Activated gamma-delta T cell treated with anti-CD3 and anti-CD28 coated beads, Interleukin-2, amount 50 U/mL, for 16 hours (primary cell): ENCODE data around the gene RHOG.

Experiments
- DNase-seq: peaks from one replicate; pipeline ENCODE4 v3.0.0-alpha.2; 2020; ENCODE audit warnings: low read depth

RHOG gene

DNA sequence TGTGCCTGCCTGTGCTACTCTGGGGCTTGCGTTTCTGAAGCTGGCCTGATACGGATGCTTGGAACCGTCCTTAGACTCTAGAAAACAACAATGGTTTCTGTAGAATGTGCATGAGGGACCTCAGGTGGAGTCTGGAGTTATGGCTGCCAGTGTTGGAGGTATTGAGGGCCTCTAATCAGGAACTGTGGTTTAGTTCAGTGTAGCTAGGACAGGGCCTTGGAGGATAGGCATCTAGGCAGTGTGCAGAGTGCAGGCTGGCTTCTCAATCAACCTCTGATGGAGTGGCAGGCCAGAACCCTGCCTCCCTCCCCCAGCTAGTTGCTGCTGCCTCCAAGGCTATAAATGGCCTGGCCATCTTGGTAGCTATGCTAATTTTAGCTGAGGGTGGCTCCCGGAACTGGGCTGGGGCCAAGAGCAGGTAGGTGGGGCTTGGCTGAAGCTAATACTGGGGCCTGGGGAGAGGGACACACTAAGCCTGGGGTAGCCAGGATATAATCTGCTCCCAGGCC lies 18.7 kb upstream of the RHOG start:
- no peak for DNase-seq

DNA sequence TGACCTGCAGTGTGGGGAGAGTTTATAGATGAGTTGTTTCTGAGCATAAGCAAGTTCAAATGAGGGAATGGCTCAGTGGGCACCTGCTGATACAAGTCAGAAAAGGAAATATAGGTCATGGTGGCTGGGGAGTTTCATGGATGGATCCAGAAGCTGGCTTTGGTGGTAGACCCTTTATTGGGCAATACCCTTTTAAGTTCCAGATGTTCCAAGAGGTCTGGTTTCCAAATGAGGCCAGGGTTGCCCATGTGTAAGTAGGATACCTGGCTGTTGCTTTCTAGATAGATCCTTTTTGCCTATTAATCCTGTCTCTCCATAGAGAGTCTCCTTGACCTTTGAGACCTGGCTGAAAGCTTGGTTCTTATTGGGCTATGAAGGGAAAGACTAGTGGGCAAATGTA lies 16.9 kb upstream of the RHOG start:
- no peak for DNase-seq

GRCh38 chr11:3856856-3857553 lies 16.2 kb upstream of the RHOG start:
- DNase-seq = no peak

DNA sequence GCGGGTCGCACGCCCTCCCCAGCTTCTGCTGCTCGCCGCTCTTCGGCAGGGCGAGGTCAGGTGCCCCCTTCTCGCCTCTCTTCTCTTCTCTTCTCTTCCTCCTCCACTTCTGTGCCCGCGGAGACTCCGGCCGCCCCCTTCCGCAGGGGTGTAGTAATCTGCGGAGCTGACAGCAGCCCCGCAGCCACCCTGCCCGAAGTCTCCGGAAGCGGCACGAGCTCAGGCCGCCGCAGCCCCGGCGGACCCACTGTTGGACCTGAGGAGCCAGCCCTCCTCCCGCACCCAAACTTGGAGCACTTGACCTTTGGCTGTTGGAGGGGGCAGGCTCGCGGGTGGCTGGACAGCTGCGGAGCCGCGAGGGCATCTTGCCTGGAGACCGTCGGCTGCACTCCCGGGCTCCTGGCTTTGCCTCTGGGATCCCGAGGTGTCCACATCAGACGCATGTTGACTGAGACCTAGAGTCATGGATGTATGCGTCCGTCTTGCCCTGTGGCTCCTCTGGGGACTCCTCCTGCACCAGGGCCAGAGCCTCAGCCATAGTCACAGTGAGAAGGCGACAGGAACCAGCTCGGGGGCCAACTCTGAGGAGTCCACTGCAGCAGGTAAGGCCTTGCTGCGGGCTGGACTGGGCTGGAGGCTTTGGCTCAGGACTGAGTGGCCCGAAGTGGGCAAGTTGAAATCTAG lies 15.2 kb upstream of the RHOG start:
- peak; percentile 25 for DNase-seq

DNA sequence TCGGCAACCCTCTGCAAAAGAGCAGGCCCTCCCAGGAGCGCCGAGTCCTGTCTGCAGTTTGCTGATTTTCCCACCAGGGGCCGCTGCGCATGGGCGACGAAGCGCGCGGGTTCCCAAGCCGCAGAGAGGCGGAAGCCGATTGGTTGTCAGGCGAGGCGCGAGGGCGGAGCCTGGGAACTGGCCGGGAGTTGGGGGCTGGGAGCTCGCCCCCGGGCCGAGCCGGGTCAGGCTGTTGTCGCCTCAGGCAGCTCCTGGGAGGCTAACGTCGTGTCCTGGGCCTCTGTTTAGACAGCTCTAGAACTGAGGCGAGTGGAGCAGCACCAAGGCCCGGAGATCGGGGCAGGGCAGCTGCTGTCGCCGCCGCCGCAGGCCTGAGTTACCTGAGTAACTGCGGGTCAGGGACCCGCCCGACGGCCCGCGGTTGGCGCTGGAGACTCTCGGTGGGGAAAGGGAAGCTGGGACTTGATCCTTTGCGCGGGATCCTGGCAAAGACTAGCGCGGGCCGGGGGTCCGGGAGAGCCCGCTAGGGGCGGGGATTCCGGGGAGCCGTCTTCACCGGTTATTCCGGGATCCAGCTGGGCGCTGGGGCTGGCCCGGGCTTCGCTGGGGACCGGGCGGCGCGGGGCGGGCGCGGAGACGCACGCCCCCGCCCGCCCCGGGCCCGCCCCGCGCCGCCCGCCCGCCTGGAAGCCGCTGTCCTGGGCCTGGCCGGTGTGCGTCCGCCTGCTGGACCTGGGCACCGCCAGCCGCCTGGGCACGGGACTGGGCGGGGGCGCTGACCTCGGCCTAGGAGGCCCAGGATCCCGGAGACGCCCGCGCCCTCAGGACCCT lies 14.4 kb upstream of the RHOG start, which contains the start of gene STIM1:
TSS of gene STIM1 (plus strand) at position 688 of the 831 bp plus-strand sequence. CDS start 607 bp downstream, outside the sequence.
- DNase-seq = peak; percentile 98

GRCh38 chr11:3854660-3854976 lies 13.9 kb upstream of the RHOG start:
- DNase-seq = no peak

GRCh38 chr11:3853899-3854659 lies 13.3 kb upstream of the RHOG start:
- peak; percentile 49 for DNase-seq

GRCh38 chr11:3853545-3853842 lies 12.7 kb upstream of the RHOG start:
- no peak for DNase-seq

DNA sequence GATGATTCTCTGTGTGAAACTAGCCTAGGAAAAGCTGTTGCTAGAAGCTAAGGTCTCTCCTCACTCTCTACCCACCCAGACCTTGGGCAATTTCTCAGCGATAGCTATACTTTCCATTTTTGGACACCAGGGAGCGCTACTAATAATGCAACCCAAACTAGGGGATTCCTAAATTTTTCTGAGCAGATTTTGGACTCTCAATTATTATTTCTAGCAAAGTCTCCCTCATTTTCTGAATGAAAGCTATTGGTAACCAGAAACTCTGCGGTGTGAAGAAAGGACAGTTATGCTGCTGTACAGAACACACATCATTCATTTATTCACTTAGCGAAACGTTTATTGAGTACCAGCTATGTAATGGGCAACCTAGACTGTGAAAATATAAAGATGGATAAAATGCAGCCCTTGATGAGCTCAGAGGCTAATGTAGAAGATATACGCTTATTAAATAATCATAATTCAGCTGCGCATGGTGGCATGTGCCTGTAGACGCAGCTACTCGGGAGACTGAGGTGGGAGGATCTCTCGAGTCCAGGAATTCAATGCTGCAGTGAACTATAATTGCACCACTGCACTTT lies 8.6 kb upstream of the RHOG start:
- peak; percentile 39 for DNase-seq

- no peak for DNase-seq
These were observed 4.9 kb upstream of the RHOG start for GRCh38 chr11:3845670-3846069.

DNA sequence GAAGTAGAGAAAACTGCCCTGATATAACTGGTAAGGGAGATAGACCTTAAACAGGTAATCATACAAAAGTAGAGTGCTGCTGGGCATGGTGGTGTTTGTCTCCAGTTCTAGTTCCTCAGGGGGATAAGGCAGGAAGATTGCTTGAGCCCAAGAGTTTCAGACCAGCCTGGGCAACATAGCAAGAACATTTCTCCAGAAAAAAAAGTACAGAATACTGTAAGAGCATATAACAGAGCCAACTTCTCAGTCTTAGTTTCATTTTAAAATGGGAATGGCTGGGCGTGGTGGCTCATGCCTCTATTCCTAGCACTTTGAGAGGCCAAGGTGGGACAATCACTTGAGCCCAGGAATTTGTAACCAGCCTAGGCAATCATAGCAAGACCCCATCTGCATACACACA lies 4.5 kb upstream of the RHOG start:
- no peak for DNase-seq

GRCh38 chr11:3843326-3843725 lies 2.6 kb upstream of the RHOG start:
- DNase-seq = no peak

DNA sequence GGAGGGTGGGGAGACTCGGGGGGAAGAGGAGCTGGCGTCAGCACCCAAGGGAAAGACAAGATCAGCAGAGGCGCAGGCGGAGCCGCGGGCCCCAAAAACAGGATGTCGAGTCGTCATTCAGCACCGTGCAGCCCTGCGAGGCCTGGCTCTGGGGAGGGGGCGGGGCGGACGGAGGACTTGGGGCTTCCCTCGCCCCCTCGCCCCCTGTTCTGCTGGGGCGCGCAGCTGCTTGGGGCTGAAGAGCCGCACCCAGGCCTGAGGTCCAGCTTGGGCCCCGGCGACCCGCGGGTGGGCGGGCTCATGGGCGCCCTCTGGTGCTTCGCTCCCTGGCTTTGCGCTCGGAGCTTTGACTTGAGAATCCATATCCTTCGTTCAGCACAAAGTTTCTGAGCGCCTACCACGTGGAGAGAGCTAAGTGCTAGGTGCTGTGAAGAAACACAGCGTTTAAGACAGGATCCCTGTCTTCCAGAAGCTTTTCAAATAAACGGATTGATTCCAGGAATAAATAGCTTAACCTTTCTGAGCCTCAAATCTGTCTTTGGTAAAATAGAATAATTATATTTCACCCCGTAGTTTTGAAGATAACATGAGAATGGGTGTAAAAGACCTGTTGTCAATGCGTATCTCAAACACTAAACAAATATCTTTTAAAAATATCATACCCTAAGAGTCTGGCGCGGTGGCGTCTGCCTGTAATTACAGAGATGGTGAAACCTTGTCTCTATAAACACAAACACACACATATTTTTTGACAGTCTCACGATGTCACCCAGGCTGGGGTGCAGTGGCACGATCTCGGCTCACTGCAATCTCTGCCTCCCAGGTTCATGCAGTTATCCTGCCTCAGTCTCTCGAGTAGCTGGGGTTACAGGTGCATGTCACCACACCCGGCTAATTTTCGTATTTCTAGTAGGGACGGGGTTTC lies 929 bp upstream of the RHOG start:
- peak; percentile 93 for DNase-seq

DNA sequence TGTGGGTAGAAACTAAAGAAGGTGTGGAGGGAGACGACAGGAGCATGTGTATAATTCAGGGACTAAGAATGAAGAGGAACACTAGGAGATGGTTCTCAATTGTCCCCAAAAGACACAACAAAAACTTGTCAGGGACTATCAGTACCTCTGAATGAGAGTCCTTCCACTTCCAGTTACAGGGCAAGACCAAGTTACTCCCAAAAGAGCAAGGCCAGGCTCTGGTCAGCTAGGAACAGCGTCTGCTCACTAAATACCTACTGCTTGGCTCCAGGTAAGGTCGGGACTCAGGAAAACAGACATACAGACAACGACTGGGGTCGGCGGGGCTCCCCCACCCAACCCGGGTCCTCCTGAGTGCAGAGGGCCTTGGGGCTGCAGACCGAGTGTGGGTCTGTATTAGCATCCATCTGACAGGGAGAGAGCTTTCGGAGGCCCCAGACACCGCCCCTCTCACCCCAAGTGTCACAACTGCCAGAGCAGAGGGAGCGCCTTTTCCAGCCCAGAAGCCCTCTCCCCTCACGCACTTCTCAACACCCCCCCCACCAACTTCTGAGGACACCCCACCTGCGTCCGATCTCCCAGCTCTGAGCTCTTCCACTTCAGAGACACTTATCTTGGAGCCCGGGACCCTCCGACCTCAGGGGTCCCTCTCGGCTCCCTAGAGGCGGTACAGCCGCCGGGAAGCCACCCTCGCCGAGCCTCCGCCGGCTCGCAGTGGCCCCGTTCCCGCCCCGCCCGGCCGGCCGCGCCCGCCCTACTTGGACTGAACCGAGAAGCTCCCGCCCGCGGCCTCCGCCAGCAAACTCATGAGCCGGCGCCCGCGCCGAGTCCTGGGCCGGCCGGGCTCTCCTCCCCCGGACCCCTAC lies 522 bp downstream of the RHOG start:
- peak; percentile 22 for DNase-seq

- no peak for DNase-seq
These were observed 2.3 kb downstream of the RHOG start for GRCh38 chr11:3838504-3838903.

DNA sequence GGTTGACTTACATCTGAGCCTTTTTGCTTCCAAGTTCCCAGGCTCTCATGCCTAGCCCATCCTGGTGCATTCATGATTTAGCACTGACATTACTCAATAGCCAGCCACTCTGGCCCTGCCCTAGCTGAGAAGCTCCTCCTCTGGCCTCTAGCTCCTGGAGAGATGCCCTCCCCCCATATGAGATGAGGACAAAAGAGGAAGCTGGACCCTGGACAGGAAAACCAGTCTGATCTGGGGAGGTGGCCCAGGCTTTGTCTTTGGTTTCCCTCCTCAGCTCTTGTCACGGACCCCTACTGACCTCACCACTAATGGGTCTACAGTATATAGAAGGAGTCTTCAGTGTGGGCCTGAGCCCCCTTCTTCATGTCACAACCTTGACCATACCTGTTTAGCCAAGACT lies 3.0 kb downstream of the RHOG start:
- no peak for DNase-seq

- no peak for DNase-seq
These were observed 3.9 kb downstream of the RHOG start for GRCh38 chr11:3836903-3837302.

DNA sequence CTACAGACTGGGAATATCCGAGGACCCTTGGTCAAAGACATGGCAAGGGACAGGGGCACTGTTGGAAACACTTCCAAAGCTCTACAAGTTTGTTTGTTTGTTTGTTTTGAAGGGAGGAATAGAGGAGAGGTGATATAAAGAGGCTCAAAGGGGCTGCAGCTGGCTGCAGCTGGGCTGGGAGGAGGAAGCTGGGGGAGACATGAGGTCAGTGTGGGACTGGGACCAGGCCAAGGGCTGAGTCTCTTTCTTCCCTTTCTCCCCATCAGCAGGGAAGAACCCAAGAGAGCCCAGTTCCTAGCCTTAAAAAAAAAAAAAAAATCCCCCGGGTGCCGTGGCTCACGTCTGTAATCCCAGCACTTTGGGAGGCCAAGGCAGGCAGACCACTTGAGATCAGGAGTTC lies 5.0 kb downstream of the RHOG start:
- no peak for DNase-seq

GRCh38 chr11:3834664-3835461 lies 5.9 kb downstream of the RHOG start:
- DNase-seq = no peak
